Caco-2 (cell line): ENCODE data around the gene TMEM117. TPM values are rescaled to one million over a fixed set of nuclear protein-coding genes. Genes with fewer than 3 reads are reported as not detected.

Experiments used
- BruUV-seq: library from RNA; stranded (reverse); fragments of 400-500 nt; replicated peaks from 2 replicates; lab custom pipeline; 2021; lab: Mats Ljungman, UMichigan
- CTCF ChIA-PET: fragments of 300-600 bp; sonication (Branson Sonifier 250); formaldehyde crosslinking; loops from one replicate; lab custom pipeline; 2022; ENCODE audit warnings: antibody characterized with exemption; lab: Charles Lee
- POLR2A ChIA-PET: fragments of 300-600 bp; sonication (Branson Sonifier 250); formaldehyde crosslinking; loops from one replicate; lab custom pipeline; 2022; ENCODE audit warnings: antibody characterized with exemption; lab: Charles Lee
- DNase-seq, 2 experiments: peaks; one replicate each; pipeline versions ENCODE4 v3.0.0 to v3.0.0-alpha.2; 2020 to 2022
- H3K27me3 ChIP-seq: replicated peaks from 2 replicates; pipeline ENCODE4 v1.6.0; 2011; ENCODE audit warnings: low read length; ENCODE audit not compliant: control insufficient read depth, insufficient read depth
- H3K36me3 ChIP-seq: 2 replicates; pipeline ENCODE4 v1.5.1; 2011; ENCODE audit warnings: low read length; ENCODE audit not compliant: control insufficient read depth, insufficient read depth
- H3K4me1 ChIP-seq: fragments of 250-450 bp; sonication (Bioruptor Pico); 2 replicates; pipeline ENCODE4 v1.5.1; 2020; ENCODE audit warnings: mild to moderate bottlenecking
- H3K4me3 ChIP-seq: 2 replicates; pipeline ENCODE4 v1.5.1; 2011; ENCODE audit warnings: low read depth, mild to moderate bottlenecking, control low read depth, low read length
- H3K9me3 ChIP-seq: fragments of 250-450 bp; sonication (Bioruptor Pico); 2 replicates; pipeline ENCODE4 v1.5.1; 2020; ENCODE audit warnings: mild to moderate bottlenecking, moderate library complexity
- H3K27ac Mint-ChIP-seq: one replicate; pipeline ENCODE4 v1.8.0; 2022; ENCODE audit warnings: mixed read lengths; ENCODE audit not compliant: unreplicated experiment
- H3K27me3 Mint-ChIP-seq: one replicate; pipeline ENCODE4 v1.8.0; 2022; ENCODE audit warnings: mixed read lengths; ENCODE audit not compliant: insufficient read depth, unreplicated experiment
- H3K36me3 Mint-ChIP-seq: one replicate; pipeline ENCODE4 v1.8.0; 2022; ENCODE audit warnings: mild to moderate bottlenecking, mixed read lengths; ENCODE audit not compliant: insufficient read depth, unreplicated experiment
- H3K4me1 Mint-ChIP-seq: one replicate; pipeline ENCODE4 v1.8.0; 2022; ENCODE audit warnings: low read depth, mixed read lengths; ENCODE audit not compliant: unreplicated experiment
- H3K4me3 Mint-ChIP-seq: one replicate; pipeline ENCODE4 v1.8.0; 2022; ENCODE audit warnings: mild to moderate bottlenecking, moderate library complexity, mixed read lengths; ENCODE audit not compliant: unreplicated experiment
- H3K9me3 Mint-ChIP-seq: one replicate; pipeline ENCODE4 v1.8.0; 2022; ENCODE audit warnings: mixed read lengths; ENCODE audit not compliant: unreplicated experiment
- intact Hi-C: fragments of 100-400 bp; cut with micrococcal nuclease; formaldehyde crosslinking; loops from one replicate; pipeline ENCODE4 v1.10.0; 2022; ENCODE audit not compliant: unreplicated experiment
- total RNA-seq: library from RNA; stranded (reverse); gene quantifications from 2 replicates; pipeline ENCODE4 v1.2.3, GENCODE V29; 2022
- TF ChIP-seq, protein P1 (sequence below), 2 experiments: fragments of 200-600 bp in 1 of 2; IDR thresholded peaks; 1 replicate in 1 of 2; 2 replicates in 1 of 2; pipeline versions ENCODE4 v1.5.1 to v1.8.0; 2011 to 2022; ENCODE audit warnings: antibody characterized with exemption in 1 of 2, control low read depth in 1 of 2, inconsistent platforms in 1 of 2, low read depth in 1 of 2, low read length in 1 of 2, mild to moderate bottlenecking in 1 of 2, moderate library complexity in 1 of 2; ENCODE audit not compliant: insufficient read depth in 1 of 2, severe bottlenecking in 1 of 2, unreplicated experiment in 1 of 2

The TMEM117 gene
- total RNA-seq, 1 experiment from 2014 or later: 34.1 TPM

DNA sequence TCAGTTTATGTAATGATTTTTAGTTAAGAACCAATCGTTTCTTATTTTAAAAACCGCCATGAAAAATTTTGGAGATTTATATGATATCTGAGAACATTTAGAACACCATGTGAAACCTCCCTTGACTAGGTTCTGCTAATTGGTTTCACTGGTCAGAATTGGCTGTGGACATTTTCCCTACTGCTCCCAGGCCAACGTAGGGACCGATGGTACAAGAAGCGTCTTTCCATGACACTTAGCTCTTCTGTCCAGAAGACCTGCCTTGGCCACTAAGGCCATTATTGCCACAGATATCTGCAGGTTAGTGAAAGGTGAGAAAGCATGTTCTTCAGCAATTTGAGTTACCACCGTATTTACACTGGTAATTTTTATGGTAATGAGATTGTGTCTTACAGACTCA is 424.0 kb downstream of the TMEM117 start:
- no peak overlapping the region for H3K4me3 Mint-ChIP-seq
- Histone ChIP-seq H3K9me3 (no peaks in the 10 kb centered on the region), H3K27me3 (no peaks in the 10 kb centered on the region), H3K4me1 (no peaks in the 10 kb centered on the region), H3K36me3 (no peaks in the 10 kb centered on the region), H3K4me3 (no peak overlapping the region)
- H3K36me3 Mint-ChIP-seq: no peaks in the 10 kb centered on the region
- intact Hi-C loops: loop anchor here (5.0 kb wide), 2 partner anchors 187 to 738 kb away; no protein-coding TSS in a partner anchor
- no TSS peak for BruUV-seq
- ChIA-PET POLR2A (no interaction called here), CTCF (no interaction called here)
- no peaks in the 10 kb centered on the region for H3K9me3 Mint-ChIP-seq
- TF ChIP-seq, protein P1, sequence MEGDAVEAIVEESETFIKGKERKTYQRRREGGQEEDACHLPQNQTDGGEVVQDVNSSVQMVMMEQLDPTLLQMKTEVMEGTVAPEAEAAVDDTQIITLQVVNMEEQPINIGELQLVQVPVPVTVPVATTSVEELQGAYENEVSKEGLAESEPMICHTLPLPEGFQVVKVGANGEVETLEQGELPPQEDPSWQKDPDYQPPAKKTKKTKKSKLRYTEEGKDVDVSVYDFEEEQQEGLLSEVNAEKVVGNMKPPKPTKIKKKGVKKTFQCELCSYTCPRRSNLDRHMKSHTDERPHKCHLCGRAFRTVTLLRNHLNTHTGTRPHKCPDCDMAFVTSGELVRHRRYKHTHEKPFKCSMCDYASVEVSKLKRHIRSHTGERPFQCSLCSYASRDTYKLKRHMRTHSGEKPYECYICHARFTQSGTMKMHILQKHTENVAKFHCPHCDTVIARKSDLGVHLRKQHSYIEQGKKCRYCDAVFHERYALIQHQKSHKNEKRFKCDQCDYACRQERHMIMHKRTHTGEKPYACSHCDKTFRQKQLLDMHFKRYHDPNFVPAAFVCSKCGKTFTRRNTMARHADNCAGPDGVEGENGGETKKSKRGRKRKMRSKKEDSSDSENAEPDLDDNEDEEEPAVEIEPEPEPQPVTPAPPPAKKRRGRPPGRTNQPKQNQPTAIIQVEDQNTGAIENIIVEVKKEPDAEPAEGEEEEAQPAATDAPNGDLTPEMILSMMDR (IDR thresholded peaks at IDR 0.05; ENCODE audit: insufficient read depth in 1 of 2, low read depth in 1 of 2, low read length in 1 of 2, severe bottlenecking in 1 of 2, unreplicated experiment in 1 of 2): no peak
- H3K4me1 Mint-ChIP-seq: no peaks in the 10 kb centered on the region
- no peak for DNase-seq
- no peaks in the 10 kb centered on the region for H3K27me3 Mint-ChIP-seq
- H3K27ac Mint-ChIP-seq: no peak overlapping the region

DNA sequence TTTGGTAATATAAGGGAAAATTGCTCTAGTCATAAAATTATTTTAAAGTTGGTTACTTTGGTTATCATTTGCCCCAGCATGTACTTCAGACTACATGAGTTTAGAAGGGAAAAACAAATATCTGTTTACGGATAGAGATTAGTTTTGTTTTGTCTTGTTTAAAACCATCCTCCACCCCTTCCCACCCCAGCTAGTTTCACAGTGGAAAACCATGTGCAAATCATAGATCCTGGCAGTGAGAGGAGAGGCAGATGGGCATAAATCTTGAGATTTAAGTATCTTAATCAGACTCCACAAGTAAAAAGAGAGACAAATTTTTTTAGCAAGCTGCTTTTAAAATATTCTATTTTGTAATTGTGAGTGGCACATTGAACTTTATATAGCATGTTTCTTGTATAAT is 424.7 kb downstream of the TMEM117 start:
- H3K4me3 Mint-ChIP-seq: no peak overlapping the region
- ChIA-PET CTCF (interaction anchor here (0.7 kb wide), 1 partner anchor 15 kb away, joined by 5 read pairs; no protein-coding TSS in a partner anchor), POLR2A (no interaction called here)
- TF ChIP-seq, protein P1 (IDR thresholded peaks at IDR 0.05; ENCODE audit: insufficient read depth in 1 of 2, low read depth in 1 of 2, low read length in 1 of 2, severe bottlenecking in 1 of 2, unreplicated experiment in 1 of 2): no peak
- H3K4me1 Mint-ChIP-seq: no peaks in the 10 kb centered on the region
- Histone ChIP-seq H3K4me1 (no peaks in the 10 kb centered on the region), H3K36me3 (no peaks in the 10 kb centered on the region), H3K4me3 (no peak overlapping the region), H3K9me3 (no peaks in the 10 kb centered on the region), H3K27me3 (no peaks in the 10 kb centered on the region)
- no peak overlapping the region for H3K27ac Mint-ChIP-seq
- BruUV-seq: no TSS peak
- no peaks in the 10 kb centered on the region for H3K36me3 Mint-ChIP-seq
- H3K27me3 Mint-ChIP-seq: no peaks in the 10 kb centered on the region
- no peaks in the 10 kb centered on the region for H3K9me3 Mint-ChIP-seq
- no peak for DNase-seq
- intact Hi-C loops: no loop called here

DNA sequence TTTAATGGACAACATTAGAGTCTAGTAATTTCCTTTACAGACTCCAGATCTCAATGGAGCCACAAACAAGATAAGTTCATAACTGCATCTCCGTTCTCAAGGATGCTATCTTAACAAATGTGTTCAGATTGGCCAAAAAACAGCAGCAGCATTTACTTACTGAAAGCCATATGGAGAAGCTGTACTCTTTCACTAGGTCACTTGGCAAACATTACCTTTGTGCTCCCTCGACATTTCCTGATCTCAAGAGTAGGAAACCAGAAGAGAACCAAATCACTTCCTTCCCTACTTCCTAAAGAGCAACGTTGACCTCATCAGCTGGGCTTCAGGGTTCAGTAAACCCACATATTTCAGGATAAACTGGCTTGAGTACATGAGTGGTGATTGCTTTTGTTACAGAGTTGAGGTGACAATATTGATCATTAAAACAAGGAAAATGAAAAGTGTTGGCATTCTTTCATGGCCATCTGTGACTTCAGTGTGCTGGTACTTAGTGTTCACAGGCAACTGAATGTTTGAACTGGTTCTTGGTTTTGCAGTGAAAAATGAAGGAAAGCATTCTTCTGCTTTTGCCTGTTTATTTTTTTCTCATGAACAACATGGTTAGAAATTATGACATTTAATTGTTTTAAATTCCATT is 449.6 kb downstream of the TMEM117 start:
- CTCF ChIA-PET: no interaction called here

More for the DNA sequence above, 449.6 kb downstream of the TMEM117 start:
- DNase-seq: no peak
- Mint-ChIP-seq H3K4me3 (no peak overlapping the region), H3K36me3 (no peaks in the 10 kb centered on the region), H3K27me3 (no peaks in the 10 kb centered on the region), H3K9me3 (peaks cover 5% of the 10 kb centered on the region), H3K27ac (no peak overlapping the region), H3K4me1 (no peaks in the 10 kb centered on the region)
- intact Hi-C loops: no loop called here
- H3K36me3 ChIP-seq: no peaks in the 10 kb centered on the region
- TF ChIP-seq, protein P1 (IDR thresholded peaks at IDR 0.05; ENCODE audit: insufficient read depth in 1 of 2, low read depth in 1 of 2, low read length in 1 of 2, severe bottlenecking in 1 of 2, unreplicated experiment in 1 of 2): no peak
- no peaks in the 10 kb centered on the region for H3K4me1 ChIP-seq
- H3K9me3 ChIP-seq: no peaks in the 10 kb centered on the region
- no TSS peak for BruUV-seq
- H3K27me3 ChIP-seq: no peaks in the 10 kb centered on the region
- POLR2A ChIA-PET: no interaction called here
- no peak overlapping the region for H3K4me3 ChIP-seq
